SK-N-SH treated with all-trans-retinoic acid at 6 μM for 48 hours (cell line): Measurements from ENCODE around the gene SUN5.

Experiments
- ARNTL ChIP-seq: fragments of 450-650 bp; formaldehyde crosslinking; IDR thresholded peaks from 2 replicates; pipeline ENCODE4 v1.5.0; 2020; ENCODE audit warnings: low read depth, mild to moderate bottlenecking, moderate library complexity, borderline replicate concordance
- CREB5 ChIP-seq: fragments of 250-450 bp; sonication (Bioruptor Pico); IDR thresholded peaks from 2 replicates; pipeline ENCODE4 v1.5.1; 2020; ENCODE audit warnings: low read depth, mild to moderate bottlenecking, moderate library complexity
- CSDC2 ChIP-seq: fragments of 250-450 bp; sonication (Bioruptor Pico); IDR thresholded peaks from 2 replicates; pipeline ENCODE4 v1.5.0; 2020; ENCODE audit warnings: mild to moderate bottlenecking, moderate library complexity
- PATZ1 ChIP-seq: fragments of 250-450 bp; sonication (Bioruptor Pico); IDR thresholded peaks from 2 replicates; pipeline ENCODE4 v1.8.0; 2020; ENCODE audit warnings: mild to moderate bottlenecking, moderate library complexity, borderline replicate concordance
- RARB ChIP-seq: fragments of 250-450 bp; sonication (Bioruptor Pico); IDR thresholded peaks from 2 replicates; pipeline ENCODE4 v1.8.0; 2021; ENCODE audit warnings: mild to moderate bottlenecking, moderate library complexity
- TOX ChIP-seq: fragments of 250-450 bp; sonication (Bioruptor Pico); IDR thresholded peaks from 2 replicates; pipeline ENCODE4 v1.8.0; 2021; ENCODE audit warnings: mild to moderate bottlenecking, moderate library complexity, borderline replicate concordance
- ZFP30 ChIP-seq: fragments of 450-650 bp; formaldehyde crosslinking; IDR thresholded peaks from 2 replicates; pipeline ENCODE4 v1.5.0; 2022; ENCODE audit warnings: mild to moderate bottlenecking, moderate library complexity
- ZNF70 ChIP-seq: fragments of 450-650 bp; formaldehyde crosslinking; IDR thresholded peaks from 2 replicates; pipeline ENCODE4 v1.5.0; 2020; ENCODE audit warnings: mild to moderate bottlenecking, moderate library complexity
- ZNF8 ChIP-seq: fragments of 450-650 bp; formaldehyde crosslinking; IDR thresholded peaks from 2 replicates; pipeline ENCODE4 v1.5.0; 2020; ENCODE audit warnings: mild to moderate bottlenecking, moderate library complexity
- TF ChIP-seq, protein P1 (sequence below): fragments of 250-450 bp; sonication (Bioruptor Pico); IDR thresholded peaks from 2 replicates; pipeline ENCODE4 v1.5.0; 2020; ENCODE audit warnings: mild to moderate bottlenecking, moderate library complexity
- TF ChIP-seq, protein P2 (sequence below): fragments of 250-450 bp; sonication (Bioruptor Pico); IDR thresholded peaks from 2 replicates; pipeline ENCODE4 v1.5.1; 2021; ENCODE audit warnings: mild to moderate bottlenecking, moderate library complexity

DNA sequence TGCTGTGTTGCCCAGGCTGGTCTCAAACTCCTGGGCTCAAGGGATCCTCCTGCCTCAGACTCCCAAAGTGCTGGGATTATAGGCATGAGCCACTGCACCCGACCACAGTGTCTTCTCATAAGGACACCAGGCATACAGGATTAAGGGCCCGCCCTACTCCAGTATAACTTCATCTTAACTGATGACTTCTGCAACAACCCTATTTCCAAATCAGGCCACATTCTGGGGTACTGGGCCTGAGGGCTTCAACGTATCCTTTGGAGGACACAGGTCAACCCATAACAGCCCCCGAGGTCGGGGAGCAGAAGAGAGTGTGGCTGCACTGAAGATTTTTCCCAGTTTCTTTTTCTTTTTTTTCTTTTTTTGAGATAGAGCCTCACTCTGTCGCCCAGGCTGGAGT lies 39.7 kb downstream of the SUN5 start:
- TF ChIP-seq, protein P1, sequence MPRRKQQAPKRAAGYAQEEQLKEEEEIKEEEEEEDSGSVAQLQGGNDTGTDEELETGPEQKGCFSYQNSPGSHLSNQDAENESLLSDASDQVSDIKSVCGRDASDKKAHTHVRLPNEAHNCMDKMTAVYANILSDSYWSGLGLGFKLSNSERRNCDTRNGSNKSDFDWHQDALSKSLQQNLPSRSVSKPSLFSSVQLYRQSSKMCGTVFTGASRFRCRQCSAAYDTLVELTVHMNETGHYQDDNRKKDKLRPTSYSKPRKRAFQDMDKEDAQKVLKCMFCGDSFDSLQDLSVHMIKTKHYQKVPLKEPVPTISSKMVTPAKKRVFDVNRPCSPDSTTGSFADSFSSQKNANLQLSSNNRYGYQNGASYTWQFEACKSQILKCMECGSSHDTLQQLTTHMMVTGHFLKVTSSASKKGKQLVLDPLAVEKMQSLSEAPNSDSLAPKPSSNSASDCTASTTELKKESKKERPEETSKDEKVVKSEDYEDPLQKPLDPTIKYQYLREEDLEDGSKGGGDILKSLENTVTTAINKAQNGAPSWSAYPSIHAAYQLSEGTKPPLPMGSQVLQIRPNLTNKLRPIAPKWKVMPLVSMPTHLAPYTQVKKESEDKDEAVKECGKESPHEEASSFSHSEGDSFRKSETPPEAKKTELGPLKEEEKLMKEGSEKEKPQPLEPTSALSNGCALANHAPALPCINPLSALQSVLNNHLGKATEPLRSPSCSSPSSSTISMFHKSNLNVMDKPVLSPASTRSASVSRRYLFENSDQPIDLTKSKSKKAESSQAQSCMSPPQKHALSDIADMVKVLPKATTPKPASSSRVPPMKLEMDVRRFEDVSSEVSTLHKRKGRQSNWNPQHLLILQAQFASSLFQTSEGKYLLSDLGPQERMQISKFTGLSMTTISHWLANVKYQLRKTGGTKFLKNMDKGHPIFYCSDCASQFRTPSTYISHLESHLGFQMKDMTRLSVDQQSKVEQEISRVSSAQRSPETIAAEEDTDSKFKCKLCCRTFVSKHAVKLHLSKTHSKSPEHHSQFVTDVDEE: no peak
- TF ChIP-seq ZNF8 (no peak), CSDC2 (CRISPR knock-in tag) (no peak), ZFP30 (CRISPR knock-in tag) (no peak), CREB5 (CRISPR knock-in tag) (no peak), ARNTL (no peak), PATZ1 (CRISPR knock-in tag) (no peak), TOX (CRISPR knock-in tag) (no peak), RARB (CRISPR knock-in tag) (no peak), ZNF70 (no peak)
- TF ChIP-seq, protein P2, sequence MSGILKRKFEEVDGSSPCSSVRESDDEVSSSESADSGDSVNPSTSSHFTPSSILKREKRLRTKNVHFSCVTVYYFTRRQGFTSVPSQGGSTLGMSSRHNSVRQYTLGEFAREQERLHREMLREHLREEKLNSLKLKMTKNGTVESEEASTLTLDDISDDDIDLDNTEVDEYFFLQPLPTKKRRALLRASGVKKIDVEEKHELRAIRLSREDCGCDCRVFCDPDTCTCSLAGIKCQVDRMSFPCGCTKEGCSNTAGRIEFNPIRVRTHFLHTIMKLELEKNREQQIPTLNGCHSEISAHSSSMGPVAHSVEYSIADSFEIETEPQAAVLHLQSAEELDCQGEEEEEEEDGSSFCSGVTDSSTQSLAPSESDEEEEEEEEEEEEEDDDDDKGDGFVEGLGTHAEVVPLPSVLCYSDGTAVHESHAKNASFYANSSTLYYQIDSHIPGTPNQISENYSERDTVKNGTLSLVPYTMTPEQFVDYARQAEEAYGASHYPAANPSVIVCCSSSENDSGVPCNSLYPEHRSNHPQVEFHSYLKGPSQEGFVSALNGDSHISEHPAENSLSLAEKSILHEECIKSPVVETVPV: no peak
